PC-3 (cell line): ENCODE results near the gene ABRACL. TPM values are rescaled to one million over a fixed set of nuclear protein-coding genes. Genes with fewer than 3 reads are reported as not detected.
"Not testable (repeated sequence)": the region's sequence is repeated elsewhere in the genome, so short reads cannot be mapped to it uniquely, and the experiment has no call there.

Experiments used
- ATAC-seq: fragments of 200-7000 bp; cut with Tn5 transposase; 2 replicates; pipeline ENCODE4 v1.9.1; 2020; ENCODE audit warnings: mild to moderate bottlenecking, moderate library complexity
- BruUV-seq: library from RNA; stranded (reverse); fragments of 400-500 nt; replicated peaks from 2 replicates; lab custom pipeline; 2021; lab: Mats Ljungman, UMichigan
- CTCF ChIA-PET: fragments of 300-600 bp; sonication (Branson Sonifier 250); formaldehyde crosslinking; loops from one replicate; lab custom pipeline; 2022; ENCODE audit warnings: antibody characterized with exemption; lab: Charles Lee
- POLR2A ChIA-PET: fragments of 300-600 bp; sonication (Branson Sonifier 250); formaldehyde crosslinking; loops from one replicate; lab custom pipeline; 2022; ENCODE audit warnings: antibody characterized with exemption; ENCODE audit not compliant: unreplicated experiment; lab: Charles Lee
- DNase-seq: peaks from one replicate; pipeline ENCODE4 v3.0.0-alpha.2; 2015
- H2AFZ ChIP-seq: fragments of 300-600 bp; sonication (generic); 2 replicates; pipeline ENCODE4 v1.6.0; 2016; ENCODE audit warnings: antibody characterized with exemption, low read length
- H3F3A ChIP-seq: fragments of 300-600 bp; sonication (generic); one replicate; pipeline ENCODE4 v1.6.0; 2017; ENCODE audit warnings: antibody characterized with exemption, low read length, control low read depth, mild to moderate bottlenecking; ENCODE audit not compliant: unreplicated experiment
- H3K27ac ChIP-seq: fragments of 300-600 bp; sonication (generic); 2 replicates; pipeline ENCODE4 v1.5.1; 2016; ENCODE audit warnings: mild to moderate bottlenecking, low read length
- H3K27me3 ChIP-seq: fragments of 300-600 bp; sonication (generic); 2 replicates; pipeline ENCODE4 v1.6.1; 2016; ENCODE audit warnings: low read length, mixed read lengths
- H3K36me3 ChIP-seq: fragments of 300-600 bp; sonication (generic); 2 replicates; pipeline ENCODE4 v1.6.1; 2016; ENCODE audit warnings: low read depth, mixed run types, low read length, mixed read lengths
- H3K4me1 ChIP-seq: fragments of 300-600 bp; sonication (generic); 2 replicates; pipeline ENCODE4 v1.5.1; 2016; ENCODE audit warnings: low read length; ENCODE audit not compliant: insufficient read depth
- H3K4me2 ChIP-seq: fragments of 300-600 bp; sonication (generic); 2 replicates; pipeline ENCODE4 v1.6.0; 2016; ENCODE audit warnings: low read length
- H3K4me3 ChIP-seq: fragments of 300-600 bp; sonication (generic); 2 replicates; pipeline ENCODE4 v1.5.1; 2016; ENCODE audit warnings: mild to moderate bottlenecking, low read length, mixed read lengths
- H3K79me2 ChIP-seq: fragments of 300-600 bp; sonication (generic); 2 replicates; pipeline ENCODE4 v1.6.1; 2017; ENCODE audit warnings: low read length, mixed read lengths
- H3K9ac ChIP-seq: fragments of 300-600 bp; sonication (generic); 2 replicates; pipeline ENCODE4 v1.6.0; 2016; ENCODE audit warnings: mild to moderate bottlenecking, low read length
- H3K9me2 ChIP-seq: fragments of 300-600 bp; sonication (generic); replicated peaks from 2 replicates; pipeline ENCODE4 v1.6.1; 2016; ENCODE audit warnings: mixed run types, low read length, mixed read lengths
- H3K9me3 ChIP-seq: fragments of 300-600 bp; sonication (generic); 2 replicates; pipeline ENCODE4 v1.6.1; 2016; ENCODE audit warnings: low read length, mixed read lengths
- H4K20me1 ChIP-seq: fragments of 300-600 bp; sonication (generic); 2 replicates; pipeline ENCODE4 v1.6.1; 2016; ENCODE audit warnings: low read length, mixed read lengths
- EZH2 ChIP-seq: fragments of 300-600 bp; sonication (generic); IDR thresholded peaks from one replicate; pipeline ENCODE4 v1.6.1; 2017; ENCODE audit warnings: antibody characterized with exemption, mild to moderate bottlenecking, low read length; ENCODE audit not compliant: unreplicated experiment
- EZH2phosphoT487 ChIP-seq: fragments of 300-600 bp; sonication (generic); IDR thresholded peaks from 2 replicates; pipeline ENCODE4 v1.6.1; 2018; ENCODE audit warnings: mild to moderate bottlenecking, antibody characterized with exemption, low read length, borderline replicate concordance
- intact Hi-C: fragments of 100-400 bp; cut with micrococcal nuclease; formaldehyde crosslinking; loops from 2 replicates; pipeline ENCODE4 v1.9.0; 2023
- total RNA-seq: library from RNA; depleted of rRNA; stranded (reverse); fragments of >200 nt; gene quantifications from 2 replicates; pipeline ENCODE4 v1.2.3, GENCODE V29; 2014
- TF ChIP-seq, protein P1 (sequence below): fragments of 300-600 bp; sonication (generic); conservative IDR thresholded peaks from 2 replicates; pipeline ENCODE4 v1.5.1; 2017; ENCODE audit warnings: antibody characterized with exemption, low read depth, mild to moderate bottlenecking, low read length

The ABRACL gene
- total RNA-seq, 1 experiment from 2014 or later = 35.8 TPM

- Histone ChIP-seq H3K27ac (no peak overlapping the region), H3K9me2 (no peaks in the 10 kb centered on the region), H3K79me2 (no peaks in the 10 kb centered on the region), H3F3A (no peaks in the 10 kb centered on the region), H3K27me3 (no peaks in the 10 kb centered on the region), H3K9ac (no peak overlapping the region), H3K4me2 (no peak overlapping the region), H3K4me3 (no peak overlapping the region), H2AFZ (no peak overlapping the region), H3K9me3 (no peaks in the 10 kb centered on the region), H3K36me3 (no peaks in the 10 kb centered on the region), H3K4me1 (no peaks in the 10 kb centered on the region), H4K20me1 (no peaks in the 10 kb centered on the region)
- TF ChIP-seq, protein P1, sequence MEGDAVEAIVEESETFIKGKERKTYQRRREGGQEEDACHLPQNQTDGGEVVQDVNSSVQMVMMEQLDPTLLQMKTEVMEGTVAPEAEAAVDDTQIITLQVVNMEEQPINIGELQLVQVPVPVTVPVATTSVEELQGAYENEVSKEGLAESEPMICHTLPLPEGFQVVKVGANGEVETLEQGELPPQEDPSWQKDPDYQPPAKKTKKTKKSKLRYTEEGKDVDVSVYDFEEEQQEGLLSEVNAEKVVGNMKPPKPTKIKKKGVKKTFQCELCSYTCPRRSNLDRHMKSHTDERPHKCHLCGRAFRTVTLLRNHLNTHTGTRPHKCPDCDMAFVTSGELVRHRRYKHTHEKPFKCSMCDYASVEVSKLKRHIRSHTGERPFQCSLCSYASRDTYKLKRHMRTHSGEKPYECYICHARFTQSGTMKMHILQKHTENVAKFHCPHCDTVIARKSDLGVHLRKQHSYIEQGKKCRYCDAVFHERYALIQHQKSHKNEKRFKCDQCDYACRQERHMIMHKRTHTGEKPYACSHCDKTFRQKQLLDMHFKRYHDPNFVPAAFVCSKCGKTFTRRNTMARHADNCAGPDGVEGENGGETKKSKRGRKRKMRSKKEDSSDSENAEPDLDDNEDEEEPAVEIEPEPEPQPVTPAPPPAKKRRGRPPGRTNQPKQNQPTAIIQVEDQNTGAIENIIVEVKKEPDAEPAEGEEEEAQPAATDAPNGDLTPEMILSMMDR = no peak
- no peak for TF ChIP-seq EZH2phosphoT487
- no peak for TF ChIP-seq EZH2
- DNase-seq (no peak), ATAC-seq (no peak)
- CTCF ChIA-PET = no interaction called here
- intact Hi-C loops = no loop called here
- BruUV-seq = no TSS peak
- POLR2A ChIA-PET = no interaction called here
These were observed 11.3 kb upstream of the ABRACL start for GRCh38 chr6:139017227-139017626.

DNA sequence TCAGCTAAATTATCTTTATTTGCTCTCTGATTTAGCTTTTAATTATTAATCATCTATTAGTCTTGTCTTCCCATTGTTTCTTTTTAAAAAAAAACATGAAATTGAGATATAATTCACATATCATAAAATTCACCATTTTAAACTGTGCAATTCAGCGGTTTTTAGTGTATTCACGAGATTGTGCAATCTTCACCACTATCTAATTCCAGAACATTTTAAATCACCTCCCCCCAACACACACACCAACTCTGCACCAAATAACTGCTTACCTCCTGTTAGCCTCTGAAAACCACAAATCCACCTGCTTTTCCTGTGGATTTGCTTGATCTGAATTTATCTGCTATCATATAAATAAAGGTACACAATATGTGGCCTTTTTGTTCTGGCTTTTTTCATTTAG is 8.8 kb upstream of the ABRACL start:
- TF ChIP-seq EZH2phosphoT487 = no peak
- no peak for TF ChIP-seq EZH2
- TF ChIP-seq, protein P1 = no peak
- BruUV-seq = no TSS peak
- ATAC-seq (no peak), DNase-seq (no peak)
- no peaks in the 10 kb centered on the region for H3K9me2 ChIP-seq
- H3K27ac ChIP-seq = no peak overlapping the region
- H3K79me2 ChIP-seq = no peaks in the 10 kb centered on the region
- H3K9ac ChIP-seq = no peak overlapping the region
- no peak overlapping the region for H3K4me2 ChIP-seq
- H2AFZ ChIP-seq = no peak overlapping the region
- no peaks in the 10 kb centered on the region for H3F3A ChIP-seq
- H3K4me1 ChIP-seq = no peaks in the 10 kb centered on the region
- ChIA-PET POLR2A (no interaction called here), CTCF (no interaction called here)
- intact Hi-C loops = no loop called here
- H4K20me1 ChIP-seq = no peaks in the 10 kb centered on the region
- H3K4me3 ChIP-seq = no peak overlapping the region
- no peaks in the 10 kb centered on the region for H3K27me3 ChIP-seq
- H3K36me3 ChIP-seq = no peaks in the 10 kb centered on the region
- no peaks in the 10 kb centered on the region for H3K9me3 ChIP-seq

DNA sequence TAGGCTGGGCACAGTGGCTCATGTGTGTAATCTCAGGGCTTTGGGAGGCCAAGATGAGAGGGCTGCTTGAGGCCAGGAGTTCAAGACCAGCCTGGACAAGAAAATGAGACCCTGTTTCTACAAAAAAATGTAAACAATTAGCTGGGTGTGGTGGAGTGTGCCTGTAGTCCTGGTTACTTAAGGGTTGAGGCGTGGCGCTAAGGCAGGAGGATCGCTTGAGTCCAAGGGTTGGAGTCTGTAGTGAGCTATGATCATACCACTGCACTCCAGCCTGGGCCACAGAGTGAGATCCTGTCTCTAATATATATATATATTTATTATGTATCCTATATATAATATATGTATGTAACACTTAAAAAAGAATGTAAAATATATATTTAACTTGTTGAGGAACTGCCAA is 7.9 kb upstream of the ABRACL start:
- ChIA-PET CTCF (no interaction called here), POLR2A (no interaction called here)
- Histone ChIP-seq H3K9me3 (no peaks in the 10 kb centered on the region), H3K4me3 (no peak overlapping the region), H2AFZ (no peak overlapping the region), H3K27me3 (no peaks in the 10 kb centered on the region), H3K79me2 (no peaks in the 10 kb centered on the region), H3K9me2 (no peaks in the 10 kb centered on the region), H3K36me3 (no peaks in the 10 kb centered on the region), H3K4me1 (no peaks in the 10 kb centered on the region), H3K9ac (no peak overlapping the region), H3F3A (no peaks in the 10 kb centered on the region), H4K20me1 (no peaks in the 10 kb centered on the region), H3K4me2 (no peak overlapping the region), H3K27ac (no peak overlapping the region)
- no TSS peak for BruUV-seq
- ATAC-seq = no peak
- intact Hi-C loops = no loop called here
- TF ChIP-seq, protein P1 = no peak
- TF ChIP-seq EZH2phosphoT487 (no peak), EZH2 (no peak)
- no peak for DNase-seq

DNA sequence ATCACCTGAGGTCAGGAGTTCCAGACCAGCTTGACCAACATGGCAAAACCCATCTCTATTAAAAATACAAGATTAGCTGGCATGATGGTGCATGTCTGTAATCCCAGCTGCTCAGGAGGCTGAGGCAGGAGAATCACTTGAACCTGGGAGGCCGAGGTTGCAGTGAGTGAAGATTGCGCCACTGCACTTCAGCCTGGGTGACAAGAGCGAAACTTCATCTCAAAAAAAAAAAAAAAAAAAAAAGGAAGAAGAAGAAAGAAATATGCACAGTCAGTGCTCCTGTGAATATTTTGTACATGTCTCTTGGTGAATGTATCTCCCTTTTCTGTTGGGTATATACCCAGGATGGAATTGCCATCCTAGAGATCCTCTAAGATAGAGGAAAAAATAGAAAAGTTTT is 3.1 kb upstream of the ABRACL start:
- H2AFZ ChIP-seq, H3K4me3 ChIP-seq, BruUV-seq, DNase-seq, H3K4me1 ChIP-seq, POLR2A ChIA-PET, ATAC-seq, H3K9ac ChIP-seq, intact Hi-C loops, H3K9me2 ChIP-seq, CTCF ChIA-PET, H3K4me2 ChIP-seq, H3K27ac ChIP-seq, H3K27me3 ChIP-seq, H3F3A ChIP-seq, H3K36me3 ChIP-seq, H3K9me3 ChIP-seq, H4K20me1 ChIP-seq: not testable (repeated sequence)
- H3K79me2 ChIP-seq = peaks cover 23% of the 10 kb centered on the region
